HepG2 (cell line): ENCODE results near the gene ANTKMT. TPM values are rescaled to one million over a fixed set of nuclear protein-coding genes. Genes with fewer than 3 reads are reported as not detected.

ENCODE experiments used
- ATAC-seq: fragments of 200-7000 bp; cut with Tn5 transposase; 3 replicates; pipeline ENCODE4 v1.9.1; 2020; ENCODE audit warnings: mild to moderate bottlenecking, moderate library complexity
- BruUV-seq: library from RNA; stranded (reverse); fragments of 400-500 nt; replicated peaks from 2 replicates; lab custom pipeline; 2021; lab: Mats Ljungman, UMichigan
- CTCF ChIA-PET: fragments of 300-600 bp; formaldehyde crosslinking; extraction: SDS; loops from one replicate; lab custom pipeline; 2021; ENCODE audit warnings: low total read pairs, inconsistent platforms, low intra/inter-chr PET ratio; lab: Yijun Ruan, JAX
- POLR2A ChIA-PET: fragments of 350-600 bp; sonication (Branson Sonifier 250); formaldehyde crosslinking; loops from one replicate; lab custom pipeline; 2020; ENCODE audit warnings: antibody characterized with exemption, inconsistent platforms; lab: Yijun Ruan, JAX
- DNase-seq: peaks from one replicate; pipeline ENCODE4 v3.0.0-alpha.2; 2015; ENCODE audit warnings: low spot score
- FAIRE-seq: peaks from 3 replicates; lab custom pipeline; 2011; peaks lifted over from hg19 to GRCh38; lab: Jason Lieb, UNC
- H2AFZ ChIP-seq: one replicate; pipeline ENCODE4 v1.6.1; 2011; ENCODE audit warnings: low read length, inconsistent platforms
- H3K27ac ChIP-seq: fragments of 300-600 bp; 3 replicates; pipeline ENCODE4 v1.8.0; 2011; ENCODE audit warnings: mixed run types, mild to moderate bottlenecking, mixed read lengths, low read length, inconsistent platforms; ENCODE audit not compliant: insufficient read depth; ENCODE audit errors: extremely low read length
- H3K27me3 ChIP-seq, 2 experiments: fragments of 200-600 bp in 1 of 2; 2 replicates in 1 of 2; 3 replicates in 1 of 2; pipeline versions ENCODE4 v1.6.0 to v1.8.0; 2011; ENCODE audit warnings: low read length in 2 of 2, mild to moderate bottlenecking in 2 of 2, moderate library complexity in 2 of 2, inconsistent platforms in 1 of 2; ENCODE audit not compliant: insufficient read depth in 2 of 2, control insufficient read depth in 1 of 2
- H3K36me3 ChIP-seq, 2 experiments: fragments of 200-600 bp in 1 of 2; replicated peaks in 1 of 2; 2 replicates in 1 of 2; 3 replicates in 1 of 2; pipeline versions ENCODE4 v1.5.1 to v1.8.0; 2011; ENCODE audit warnings: low read length in 2 of 2, inconsistent platforms in 1 of 2; ENCODE audit not compliant: insufficient read depth in 2 of 2, control insufficient read depth in 1 of 2
- H3K4me1 ChIP-seq: 2 replicates; pipeline ENCODE4 v1.5.1; 2012; ENCODE audit warnings: low read length, inconsistent platforms; ENCODE audit not compliant: insufficient read depth
- H3K4me2 ChIP-seq: 2 replicates; pipeline ENCODE4 v1.6.0; 2011; ENCODE audit warnings: low read depth, low read length, inconsistent platforms
- H3K4me3 ChIP-seq, 3 experiments: fragments of 200-600 bp in 1 of 3; sonication (generic), shearing (Covaris generic) in 1 of 3; replicated peaks in 1 of 3; 2 replicates each; pipeline ENCODE4 v1.5.1; 2011 to 2016; ENCODE audit warnings: low read length in 3 of 3, inconsistent platforms in 2 of 3, low read depth in 2 of 3, mild to moderate bottlenecking in 2 of 3, control low read depth in 1 of 3, mixed read lengths in 1 of 3; ENCODE audit not compliant: insufficient read depth in 1 of 3
- H3K79me2 ChIP-seq: one replicate; pipeline ENCODE4 v1.6.1; 2011; ENCODE audit warnings: low read length, inconsistent platforms; ENCODE audit not compliant: insufficient read depth
- H3K9ac ChIP-seq: 2 replicates; pipeline ENCODE4 v1.6.0; 2011; ENCODE audit warnings: mild to moderate bottlenecking, low read depth, low read length, inconsistent platforms; ENCODE audit not compliant: insufficient read depth
- H3K9me3 ChIP-seq: 2 replicates; pipeline ENCODE4 v1.5.1; 2012; ENCODE audit warnings: mild to moderate bottlenecking, low read length
- H4K20me1 ChIP-seq: 2 replicates; pipeline ENCODE4 v1.6.0; 2011; ENCODE audit warnings: inconsistent platforms, mild to moderate bottlenecking, low read length, moderate library complexity; ENCODE audit not compliant: insufficient read depth
- EZH2 ChIP-seq: conservative IDR thresholded peaks from 2 replicates; pipeline ENCODE4 v1.6.1; 2012; ENCODE audit warnings: mild to moderate bottlenecking, low read depth, low read length, moderate library complexity
- ZNF484 ChIP-seq: sonication (generic); formaldehyde crosslinking; IDR thresholded peaks from 2 replicates; pipeline ENCODE4 v1.5.1; 2020; ENCODE audit warnings: mild to moderate bottlenecking, low read depth, missing genetic modification reagents, borderline replicate concordance
- WGBS: methylation state at CpG from one replicate; pipeline ENCODE4 v1.1.6; 2017; ENCODE audit warnings: low lambda C conversion rate; 5-methylcytosine and 5-hydroxymethylcytosine counted together
- in situ Hi-C: cut with HindIII; loops from 2 replicates; pipeline ENCODE4 v1.10.0; 2017; ENCODE audit warnings: low pct_unique_long_range_greater_than_20kb; ENCODE audit not compliant: extremely low pct_ligation_motif_present
- intact Hi-C: fragments of 100-400 bp; cut with micrococcal nuclease; formaldehyde crosslinking; loops from one replicate; pipeline ENCODE4 v1.10.0; 2022; ENCODE audit not compliant: unreplicated experiment
- polyA plus RNA-seq, 8 experiments: library from polyadenylated mRNA; depleted of rRNA in 3 of 8; stranded (reverse) in 7 of 8; unstranded in 1 of 8; fragments of >200 nt; fragmentation: Illumina TruSeq in 4 of 8; extraction: Trizol in 4 of 8; gene quantifications; 2 replicates each; pipeline versions ENCODE4 v1.2.1 to v1.2.3, GENCODE V29; 2011 to 2016; ENCODE audit warnings: low read depth in 4 of 8, missing spikeins in 1 of 8, mixed read lengths in 1 of 8; ENCODE audit not compliant: insufficient read depth in 1 of 8
- total RNA-seq, 5 experiments: library from RNA; depleted of rRNA; stranded (reverse); fragments of >200 nt; fragmentation: Illumina TruSeq; extraction: Trizol; gene quantifications; 2 replicates each; pipeline ENCODE4 v1.2.3, GENCODE V29; 2016; ENCODE audit warnings: low read depth in 1 of 5
- TF ChIP-seq, protein P1 (sequence below): sonication (generic); formaldehyde crosslinking; IDR thresholded peaks from 2 replicates; pipeline ENCODE4 v1.5.0; 2020; ENCODE audit warnings: mild to moderate bottlenecking, missing genetic modification reagents
- TF ChIP-seq, protein P2 (sequence below), 2 experiments: IDR thresholded peaks; 2 replicates each; pipeline ENCODE4 v1.6.1; 2011 to 2012; ENCODE audit warnings: low read length in 2 of 2, borderline replicate concordance in 1 of 2, low read depth in 1 of 2, mild to moderate bottlenecking in 1 of 2, moderate library complexity in 1 of 2

Gene ANTKMT
- total and polyA plus RNA-seq, 2 of the 13 experiments (the other 11 are each of a cell fraction or from before 2014, with no cell fraction given): 7.5 to 47.8 TPM

DNA sequence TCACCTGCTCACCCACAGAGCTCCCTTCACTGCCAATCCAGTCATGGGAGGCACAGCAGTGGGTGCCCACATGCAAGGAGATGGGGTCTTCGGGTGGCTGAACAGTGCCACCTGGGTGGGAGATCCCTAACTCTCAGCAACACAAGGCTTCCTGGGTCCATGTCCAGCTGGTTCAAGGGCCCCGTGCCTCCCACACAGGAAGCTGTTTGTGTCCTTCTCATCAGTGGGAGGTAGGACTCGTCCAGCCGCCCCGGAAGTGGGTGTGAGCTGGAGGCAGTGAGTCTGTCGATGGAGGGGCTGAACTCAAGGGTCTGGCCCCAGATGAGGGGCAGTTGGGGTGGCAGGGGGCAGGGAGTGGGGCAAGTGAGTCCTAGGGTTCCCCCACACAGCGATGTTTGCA is 16.9 kb upstream of the ANTKMT start (continued):
- TF ChIP-seq, protein P1, sequence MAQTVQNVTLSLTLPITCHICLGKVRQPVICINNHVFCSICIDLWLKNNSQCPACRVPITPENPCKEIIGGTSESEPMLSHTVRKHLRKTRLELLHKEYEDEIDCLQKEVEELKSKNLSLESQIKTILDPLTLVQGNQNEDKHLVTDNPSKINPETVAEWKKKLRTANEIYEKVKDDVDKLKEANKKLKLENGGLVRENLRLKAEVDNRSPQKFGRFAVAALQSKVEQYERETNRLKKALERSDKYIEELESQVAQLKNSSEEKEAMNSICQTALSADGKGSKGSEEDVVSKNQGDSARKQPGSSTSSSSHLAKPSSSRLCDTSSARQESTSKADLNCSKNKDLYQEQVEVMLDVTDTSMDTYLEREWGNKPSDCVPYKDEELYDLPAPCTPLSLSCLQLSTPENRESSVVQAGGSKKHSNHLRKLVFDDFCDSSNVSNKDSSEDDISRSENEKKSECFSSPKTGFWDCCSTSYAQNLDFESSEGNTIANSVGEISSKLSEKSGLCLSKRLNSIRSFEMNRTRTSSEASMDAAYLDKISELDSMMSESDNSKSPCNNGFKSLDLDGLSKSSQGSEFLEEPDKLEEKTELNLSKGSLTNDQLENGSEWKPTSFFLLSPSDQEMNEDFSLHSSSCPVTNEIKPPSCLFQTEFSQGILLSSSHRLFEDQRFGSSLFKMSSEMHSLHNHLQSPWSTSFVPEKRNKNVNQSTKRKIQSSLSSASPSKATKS (CRISPR knock-in tag): no peak

DNA sequence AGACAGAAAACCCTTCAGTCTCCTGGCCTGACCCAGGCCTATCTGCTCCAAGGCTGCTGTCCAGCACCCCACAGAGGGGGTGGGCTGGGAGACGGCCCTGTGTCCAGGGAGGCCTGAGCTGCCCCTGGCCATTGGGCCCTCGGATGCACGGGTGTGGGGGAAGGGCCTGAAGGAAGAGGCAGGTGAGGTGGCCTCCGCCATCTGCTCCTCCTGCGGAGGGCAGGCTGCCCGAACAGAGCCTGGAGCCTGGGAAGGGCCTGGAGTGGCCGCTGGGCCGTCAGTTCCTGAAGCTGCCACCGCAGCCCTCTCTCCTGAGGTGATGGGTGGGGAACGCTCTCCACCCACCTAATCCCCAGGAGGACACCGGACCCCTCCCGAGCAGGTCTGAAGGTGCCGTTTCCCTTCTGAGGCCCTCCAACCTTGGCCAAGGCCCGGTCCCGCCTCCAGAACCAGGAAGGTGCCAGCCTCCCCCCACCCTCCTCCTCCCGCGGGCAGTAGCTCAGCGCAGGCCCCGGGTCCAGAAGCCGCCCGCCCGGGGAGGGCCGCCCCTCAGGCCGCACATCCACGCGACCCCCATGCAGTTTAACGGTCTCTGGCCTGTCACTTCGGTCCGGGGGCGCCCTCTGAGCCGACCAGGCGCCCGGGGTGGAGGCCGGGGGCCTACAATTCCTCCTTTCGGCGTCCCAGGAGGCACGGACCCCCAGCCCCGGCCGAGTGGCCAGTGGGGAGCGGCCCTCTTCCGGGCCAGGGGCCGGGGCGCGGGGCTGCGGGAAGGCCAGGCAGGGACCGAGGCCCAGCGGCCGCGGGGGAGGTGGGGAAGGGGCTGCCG is 16.2 kb upstream of the ANTKMT start:
- H3K9ac ChIP-seq: no peak overlapping the region
- TF ChIP-seq, protein P2, sequence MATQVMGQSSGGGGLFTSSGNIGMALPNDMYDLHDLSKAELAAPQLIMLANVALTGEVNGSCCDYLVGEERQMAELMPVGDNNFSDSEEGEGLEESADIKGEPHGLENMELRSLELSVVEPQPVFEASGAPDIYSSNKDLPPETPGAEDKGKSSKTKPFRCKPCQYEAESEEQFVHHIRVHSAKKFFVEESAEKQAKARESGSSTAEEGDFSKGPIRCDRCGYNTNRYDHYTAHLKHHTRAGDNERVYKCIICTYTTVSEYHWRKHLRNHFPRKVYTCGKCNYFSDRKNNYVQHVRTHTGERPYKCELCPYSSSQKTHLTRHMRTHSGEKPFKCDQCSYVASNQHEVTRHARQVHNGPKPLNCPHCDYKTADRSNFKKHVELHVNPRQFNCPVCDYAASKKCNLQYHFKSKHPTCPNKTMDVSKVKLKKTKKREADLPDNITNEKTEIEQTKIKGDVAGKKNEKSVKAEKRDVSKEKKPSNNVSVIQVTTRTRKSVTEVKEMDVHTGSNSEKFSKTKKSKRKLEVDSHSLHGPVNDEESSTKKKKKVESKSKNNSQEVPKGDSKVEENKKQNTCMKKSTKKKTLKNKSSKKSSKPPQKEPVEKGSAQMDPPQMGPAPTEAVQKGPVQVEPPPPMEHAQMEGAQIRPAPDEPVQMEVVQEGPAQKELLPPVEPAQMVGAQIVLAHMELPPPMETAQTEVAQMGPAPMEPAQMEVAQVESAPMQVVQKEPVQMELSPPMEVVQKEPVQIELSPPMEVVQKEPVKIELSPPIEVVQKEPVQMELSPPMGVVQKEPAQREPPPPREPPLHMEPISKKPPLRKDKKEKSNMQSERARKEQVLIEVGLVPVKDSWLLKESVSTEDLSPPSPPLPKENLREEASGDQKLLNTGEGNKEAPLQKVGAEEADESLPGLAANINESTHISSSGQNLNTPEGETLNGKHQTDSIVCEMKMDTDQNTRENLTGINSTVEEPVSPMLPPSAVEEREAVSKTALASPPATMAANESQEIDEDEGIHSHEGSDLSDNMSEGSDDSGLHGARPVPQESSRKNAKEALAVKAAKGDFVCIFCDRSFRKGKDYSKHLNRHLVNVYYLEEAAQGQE (IDR thresholded peaks at IDR 0.05; ENCODE audit: borderline replicate concordance in 1 of 2, low read depth in 1 of 2, low read length in 2 of 2): peak; percentile 36 to 85
- TF ChIP-seq ZNF484 (CRISPR knock-in tag): no peak
- TF ChIP-seq EZH2: peak; percentile 78
- TF ChIP-seq, all 625 proteins: peak for 2
- 4% methylated on average over 10 of the region's 50 CpGs for WGBS
- Histone ChIP-seq H4K20me1 (peaks cover 3% of the 10 kb centered on the region; the same call in 1 of the 2 replicates), H2AFZ (no peak overlapping the region), H3K9me3 (no peaks in the 10 kb centered on the region), H3K4me2 (no peak overlapping the region), H3K79me2 (no peaks in the 10 kb centered on the region), H3K4me3 (no peak overlapping the region), H3K27ac (no peak overlapping the region), H3K36me3 (no peaks in the 10 kb centered on the region), H3K4me1 (no peaks in the 10 kb centered on the region), H3K27me3 (peaks cover 32 to 84% of the 10 kb centered on the region in 2 experiments)
- ChIA-PET POLR2A (no interaction called here), CTCF (no interaction called here)
- ATAC-seq: peak; percentile 9; the same call in 2 of the 3 replicates
- intact Hi-C loops (no loop called here), in situ Hi-C loops (no loop called here)
- no TSS peak for BruUV-seq
- FAIRE-seq: no peak
- no peak for DNase-seq
